Anterior cingulate cortex (tissue), 58 donors: ENCODE measurements around the gene IL17RA.

Source experiments
- DNase-seq, 58 donors: peaks; one replicate each; lab custom pipeline; 2025; lab: John Stamatoyannopoulos, UW

IL17RA gene

GRCh38 chr22:17118342-17118741, 33.5 kb downstream of the IL17RA start:
- no peak for DNase-seq

GRCh38 chr22:17119481-17120202, 34.8 kb downstream of the IL17RA start:
- DNase-seq = no peak

- DNase-seq = no peak
Measured at GRCh38 chr22:17120281-17120680, 35.5 kb downstream of the IL17RA start.

- peak in 10 of 58 donors; percentile 30 to 61 (median 40) for DNase-seq
Measured at GRCh38 chr22:17120711-17121232, 36.0 kb downstream of the IL17RA start.

- DNase-seq = peak in 55 of 58 donors; percentile 26 to 87 (median 61)
Measured at GRCh38 chr22:17121233-17122195, 36.7 kb downstream of the IL17RA start, which contains the start of gene TMEM121B. TMEM121B (minus strand) TSS chr22:17121360; CDS start chr22:17121127, 233 bp downstream.

GRCh38 chr22:17130199-17130598, 45.4 kb downstream of the IL17RA start:
- DNase-seq = no peak

GRCh38 chr22:17131686-17132085, 46.9 kb downstream of the IL17RA start:
- peak in 32 of 58 donors; percentile 19 to 86 (median 50) for DNase-seq

GRCh38 chr22:17132112-17132511, 47.3 kb downstream of the IL17RA start:
- no peak for DNase-seq

GRCh38 chr22:17133137-17133536, 48.3 kb downstream of the IL17RA start:
- no peak for DNase-seq

GRCh38 chr22:17135153-17135760, 50.5 kb downstream of the IL17RA start:
- no peak for DNase-seq

- DNase-seq = no peak
Measured at GRCh38 chr22:17137170-17137569, 52.4 kb downstream of the IL17RA start.

GRCh38 chr22:17137861-17138425, 53.1 kb downstream of the IL17RA start:
- no peak for DNase-seq

- peak in 4 of 58 donors; percentile 15 to 56 (median 16) for DNase-seq
Measured at GRCh38 chr22:17138513-17138912, 53.7 kb downstream of the IL17RA start.

GRCh38 chr22:17140022-17140421, 55.2 kb downstream of the IL17RA start:
- DNase-seq = no peak

- DNase-seq = no peak
Measured at GRCh38 chr22:17140826-17141766, 56.3 kb downstream of the IL17RA start.

- DNase-seq = no peak
Measured at GRCh38 chr22:17143101-17143500, 58.3 kb downstream of the IL17RA start.

GRCh38 chr22:17143826-17144225, 59.0 kb downstream of the IL17RA start:
- no peak for DNase-seq

GRCh38 chr22:17145021-17145680, 60.4 kb downstream of the IL17RA start:
- no peak for DNase-seq
